ENCODE results near the gene ACKR4. TPM values are rescaled to one million over a fixed set of nuclear protein-coding genes. Genes with fewer than 3 reads are reported as not detected.
"Not testable (repeated sequence)": the region's sequence is repeated elsewhere in the genome, so short reads cannot be mapped to it uniquely, and the experiment has no call there.

The ACKR4 gene
- total and polyA plus RNA-seq, 7 donors, result 0.11 to 0.64 (median 0.23) TPM; not detected in 1

DNA sequence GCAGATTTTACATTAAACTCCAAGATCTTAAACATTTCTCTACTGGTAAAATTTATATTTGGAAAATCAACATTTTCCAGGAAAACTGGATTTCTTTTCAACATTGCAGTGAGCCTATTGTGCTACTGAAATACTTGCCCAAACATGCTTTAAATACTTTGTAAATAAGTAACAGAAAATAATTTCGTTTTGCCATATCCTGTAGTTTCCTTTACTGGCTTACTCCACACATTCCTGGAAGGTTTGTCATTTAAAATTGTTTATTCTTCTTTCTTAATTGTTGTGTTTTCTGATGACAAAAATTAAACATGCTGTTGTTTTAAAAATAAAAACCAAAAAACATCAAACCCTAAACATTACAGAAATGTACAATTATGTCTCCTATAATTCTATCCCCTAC lies 40.5 kb downstream of the ACKR4 start:
- 52 to 60% (median 55%) methylated on average over 1 of the region's 1 CpG for WGBS, 3 donors
- no peaks in the 10 kb centered on the region for H3K4me1 ChIP-seq
- intact Hi-C loops (cut with DNase I), result no loop called here
- H3K27ac ChIP-seq, result no peak overlapping the region
- DNase-seq (no peak), ATAC-seq (no peak)
- TF ChIP-seq, protein P1, sequence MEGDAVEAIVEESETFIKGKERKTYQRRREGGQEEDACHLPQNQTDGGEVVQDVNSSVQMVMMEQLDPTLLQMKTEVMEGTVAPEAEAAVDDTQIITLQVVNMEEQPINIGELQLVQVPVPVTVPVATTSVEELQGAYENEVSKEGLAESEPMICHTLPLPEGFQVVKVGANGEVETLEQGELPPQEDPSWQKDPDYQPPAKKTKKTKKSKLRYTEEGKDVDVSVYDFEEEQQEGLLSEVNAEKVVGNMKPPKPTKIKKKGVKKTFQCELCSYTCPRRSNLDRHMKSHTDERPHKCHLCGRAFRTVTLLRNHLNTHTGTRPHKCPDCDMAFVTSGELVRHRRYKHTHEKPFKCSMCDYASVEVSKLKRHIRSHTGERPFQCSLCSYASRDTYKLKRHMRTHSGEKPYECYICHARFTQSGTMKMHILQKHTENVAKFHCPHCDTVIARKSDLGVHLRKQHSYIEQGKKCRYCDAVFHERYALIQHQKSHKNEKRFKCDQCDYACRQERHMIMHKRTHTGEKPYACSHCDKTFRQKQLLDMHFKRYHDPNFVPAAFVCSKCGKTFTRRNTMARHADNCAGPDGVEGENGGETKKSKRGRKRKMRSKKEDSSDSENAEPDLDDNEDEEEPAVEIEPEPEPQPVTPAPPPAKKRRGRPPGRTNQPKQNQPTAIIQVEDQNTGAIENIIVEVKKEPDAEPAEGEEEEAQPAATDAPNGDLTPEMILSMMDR (IDR thresholded peaks at IDR 0.05), result no peak
- no peaks in the 10 kb centered on the region for H3K27me3 ChIP-seq (ENCODE audit: insufficient read depth in 3 of 3, low read length in 2 of 3)
- no peaks in the 10 kb centered on the region for H3K9me3 ChIP-seq
- H3K36me3 ChIP-seq (ENCODE audit: insufficient read depth in 1 of 2, low read depth in 1 of 2), result peaks cover 0 to 52% of the 10 kb centered on the region in 2 donors
- H3K4me3 ChIP-seq, result no peak overlapping the region

DNA sequence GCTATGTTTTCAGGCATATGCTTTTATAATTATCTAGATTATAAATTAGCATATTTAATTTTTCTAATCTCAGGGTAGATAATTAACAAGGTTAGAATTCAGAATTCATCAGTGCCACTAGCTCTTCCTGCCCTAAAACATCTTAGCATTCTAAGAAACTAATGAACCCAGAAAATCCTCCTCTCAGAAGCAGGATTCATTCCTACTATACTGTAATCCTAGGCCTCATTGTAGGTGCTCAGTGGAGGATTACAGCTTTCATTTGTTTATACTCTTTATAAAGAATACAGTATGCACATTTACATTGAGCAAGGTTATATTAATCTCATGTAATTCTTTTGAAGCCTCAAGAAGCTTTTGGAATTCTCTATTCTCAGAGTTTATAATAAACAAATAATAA lies 41.6 kb downstream of the ACKR4 start:
- H3K27ac ChIP-seq, result no peak overlapping the region
- DNase-seq (no peak), ATAC-seq (no peak)
- no peaks in the 10 kb centered on the region for H3K4me1 ChIP-seq
- peaks cover 0 to 55% of the 10 kb centered on the region in 2 donors for H3K36me3 ChIP-seq (ENCODE audit: insufficient read depth in 1 of 2, low read depth in 1 of 2)
- no peaks in the 10 kb centered on the region for H3K27me3 ChIP-seq (ENCODE audit: insufficient read depth in 3 of 3, low read length in 2 of 3)
- no peaks in the 10 kb centered on the region for H3K9me3 ChIP-seq
- TF ChIP-seq, protein P1 (IDR thresholded peaks at IDR 0.05), result no peak
- intact Hi-C loops (cut with DNase I), result no loop called here
- no peak overlapping the region for H3K4me3 ChIP-seq

- WGBS, 3 donors, result 76 to 95% (median 92%) methylated on average over 2 of the region's 2 CpGs
Observed at GRCh38 chr3:132641427-132641826, 44.4 kb downstream of the ACKR4 start.

DNA sequence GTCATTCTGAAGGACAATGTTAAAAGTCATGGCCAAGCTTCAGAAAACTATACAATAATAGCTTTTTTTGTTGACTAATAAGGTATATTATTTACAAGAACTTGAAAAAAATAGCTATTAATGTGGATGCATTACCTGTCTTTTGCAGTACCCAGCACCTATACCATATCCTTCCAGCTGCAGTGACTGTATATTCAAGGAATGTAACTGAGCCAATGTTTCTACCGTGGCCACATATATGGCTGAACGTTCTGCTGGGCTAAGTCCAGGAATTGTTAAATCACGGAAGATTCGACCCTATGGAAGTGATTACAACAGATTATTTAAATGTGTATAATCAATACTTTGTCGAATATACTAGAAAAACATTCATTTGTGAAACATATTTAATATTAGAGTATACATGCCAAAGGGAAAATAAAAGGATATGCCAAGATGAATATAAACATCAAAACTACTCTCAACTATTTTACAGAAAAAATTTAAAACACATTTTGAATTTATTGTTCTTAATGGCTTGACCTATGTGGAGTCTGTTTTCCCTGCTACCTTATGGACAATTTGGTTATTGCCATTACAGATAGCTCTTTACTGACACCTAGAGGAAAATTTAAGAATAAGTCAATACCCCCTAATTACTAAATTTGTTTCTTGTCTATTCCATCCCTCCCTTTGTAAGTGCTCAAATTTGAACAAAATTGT lies 44.9 kb downstream of the ACKR4 start:
- peaks cover 0 to 55% of the 10 kb centered on the region in 2 donors for H3K36me3 ChIP-seq (ENCODE audit: insufficient read depth in 1 of 2, low read depth in 1 of 2)
- no peak overlapping the region for H3K4me3 ChIP-seq
- intact Hi-C loops (cut with DNase I), result loop anchor here (2.0 to 10.0 kb wide), 4 partner anchors 105 to 290 kb away; no protein-coding TSS in a partner anchor
- peak in 3 of 4 donors; percentile 63 to 77 (median 67) for ATAC-seq
- no peaks in the 10 kb centered on the region for H3K9me3 ChIP-seq
- no peak for DNase-seq
- H3K27me3 ChIP-seq (ENCODE audit: insufficient read depth in 3 of 3, low read length in 2 of 3), result no peaks in the 10 kb centered on the region
- TF ChIP-seq, protein P1 (IDR thresholded peaks at IDR 0.05), result peak; percentile 79
- H3K4me1 ChIP-seq, result no peaks in the 10 kb centered on the region
- WGBS, 3 donors, result 62 to 73% (median 72%) methylated on average over 5 of the region's 5 CpGs
- no peak overlapping the region for H3K27ac ChIP-seq

More at GRCh38 chr3:132641427-132641826, 44.4 kb downstream of the ACKR4 start:
- ATAC-seq; H3K27ac ChIP-seq; DNase-seq; H3K27me3 ChIP-seq (ENCODE audit: insufficient read depth in 3 of 3, low read length in 2 of 3); H3K4me3 ChIP-seq; H3K9me3 ChIP-seq; H3K4me1 ChIP-seq: not testable (repeated sequence)
- H3K36me3 ChIP-seq (ENCODE audit: insufficient read depth in 1 of 2, low read depth in 1 of 2), result peaks cover 0 to 61% of the 10 kb centered on the region in 2 donors
- intact Hi-C loops (cut with DNase I), result loop anchor here (5.0 to 10.0 kb wide), 3 partner anchors 104 to 289 kb away; no protein-coding TSS in a partner anchor

DNA sequence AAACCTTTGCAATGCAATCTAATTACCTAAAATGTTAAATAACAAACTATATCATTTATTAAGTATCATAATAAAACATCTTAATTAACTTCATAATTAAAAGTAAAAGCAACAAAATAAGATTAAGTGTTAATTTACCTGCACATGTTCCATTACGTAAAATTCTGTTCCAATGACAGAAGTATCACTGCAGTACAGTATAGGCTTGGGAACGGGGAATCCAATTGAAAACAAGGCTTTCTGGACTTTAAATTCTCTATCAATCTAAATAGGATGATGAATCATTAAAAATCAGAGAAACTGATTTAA lies 45.4 kb downstream of the ACKR4 start:
- H3K27ac ChIP-seq, result no peak overlapping the region
- H3K4me3 ChIP-seq, result no peak overlapping the region
- 65 to 70% (median 69%) methylated on average over 2 of the region's 2 CpGs for WGBS, 3 donors
- TF ChIP-seq, protein P1 (IDR thresholded peaks at IDR 0.05), result no peak
- no peaks in the 10 kb centered on the region for H3K27me3 ChIP-seq (ENCODE audit: insufficient read depth in 3 of 3, low read length in 2 of 3)
- DNase-seq (no peak), ATAC-seq (no peak)
- intact Hi-C loops (cut with DNase I), result loop anchor here (2.0 to 10.0 kb wide), 4 partner anchors 105 to 290 kb away; no protein-coding TSS in a partner anchor
- H3K36me3 ChIP-seq (ENCODE audit: insufficient read depth in 1 of 2, low read depth in 1 of 2), result peaks cover 0 to 50% of the 10 kb centered on the region in 2 donors
- no peaks in the 10 kb centered on the region for H3K9me3 ChIP-seq
- no peaks in the 10 kb centered on the region for H3K4me1 ChIP-seq

Data from psoas muscle (tissue), 8 donors.